ENCODE results near the gene EXOC4.

DNA sequence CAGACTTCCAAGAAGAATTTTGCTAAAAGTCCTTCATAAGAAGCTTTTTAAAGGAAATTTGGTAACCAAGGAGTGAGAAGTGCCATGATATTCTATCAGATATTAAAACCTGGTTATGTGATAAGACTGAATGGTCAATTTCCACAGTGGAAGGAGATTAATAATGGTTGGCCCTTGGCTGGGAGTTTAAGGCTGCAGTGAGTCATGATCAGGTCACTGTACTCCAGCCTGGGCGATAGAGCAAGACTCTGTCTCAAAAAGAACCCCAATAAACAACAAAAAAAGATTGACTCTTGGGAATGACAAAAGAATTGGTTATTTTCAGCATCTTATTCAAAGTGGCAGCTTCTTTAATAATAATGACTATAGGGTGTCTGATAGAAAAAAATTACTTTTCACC lies 37.2 kb downstream of the EXOC4 start:
- TF ChIP-seq CTCF (IDR thresholded peaks at IDR 0.05) (no peak), POLR2A (IDR thresholded peaks at IDR 0.05) (no peak)

All from lower leg skin (tissue), 3 donors.